HCT116 (cell line): ENCODE measurements around the gene MRPS2. TPM values are rescaled to one million over a fixed set of nuclear protein-coding genes. Genes with fewer than 3 reads are reported as not detected.

ENCODE experiments used
- ATAC-seq: fragments of 200-7000 bp; cut with Tn5 transposase; 2 replicates; pipeline ENCODE4 v1.9.1; 2020; ENCODE audit warnings: mild to moderate bottlenecking, moderate library complexity
- BruUV-seq: library from RNA; stranded (reverse); fragments of 400-500 nt; replicated peaks from 2 replicates; lab custom pipeline; 2021; lab: Mats Ljungman, UMichigan
- CTCF ChIA-PET: fragments of 300-600 bp; sonication (Branson Sonifier 250); formaldehyde crosslinking; loops from one replicate; lab custom pipeline; 2021; ENCODE audit warnings: antibody characterized with exemption; lab: Charles Lee
- POLR2A ChIA-PET: fragments of 300-600, 350-600 bp; sonication (Branson Sonifier 250); formaldehyde crosslinking; loops from one replicate; lab custom pipeline; 2021; ENCODE audit warnings: antibody characterized with exemption; lab: Charles Lee
- RAD21 ChIA-PET, 2 experiments: fragments of 300-600 bp; sonication (Branson Sonifier 250); formaldehyde crosslinking; loops; one replicate each; lab custom pipeline; 2023; ENCODE audit warnings: low total read pairs in 2 of 2; ENCODE audit not compliant: uncharacterized antibody in 2 of 2, unreplicated experiment in 2 of 2, low non-redundant PET in 1 of 2; lab: Charles Lee
- DNase-seq: peaks from one replicate; pipeline ENCODE4 v3.0.0-alpha.2; 2010; ENCODE audit warnings: low read depth, low spot score
- H2AFZ ChIP-seq: fragments of 200-600 bp; shearing (Covaris generic), sonication (generic); 2 replicates; pipeline ENCODE4 v1.6.1; 2017; ENCODE audit warnings: low read depth, mixed run types, mixed read lengths, antibody characterized with exemption, low read length; ENCODE audit not compliant: poor library complexity, severe bottlenecking
- H3K27ac ChIP-seq: 2 replicates; pipeline ENCODE4 v1.5.1; 2012; ENCODE audit warnings: low read depth, low read length
- H3K27me3 ChIP-seq: fragments of 200-600 bp; sonication (generic); 2 replicates; pipeline ENCODE4 v1.6.1; 2016; ENCODE audit warnings: mixed run types, low read length, mixed read lengths; ENCODE audit not compliant: insufficient read depth
- H3K36me3 ChIP-seq, 2 experiments: fragments of 200-500 bp in 1 of 2; fragments of 200-600 bp in 1 of 2; sonication (Bioruptor generic) in 1 of 2; sonication (generic) in 1 of 2; 2 replicates each; pipeline versions ENCODE4 v1.5.1 to v1.6.1; 2014 to 2016; ENCODE audit warnings: low read length in 2 of 2, inconsistent platforms in 1 of 2, mixed read lengths in 1 of 2, mixed run types in 1 of 2; ENCODE audit not compliant: insufficient read depth in 2 of 2, control insufficient read depth in 1 of 2
- H3K4me1 ChIP-seq, 2 experiments: fragments of 200-600 bp in 1 of 2; sonication (generic) in 1 of 2; 2 replicates each; pipeline versions ENCODE4 v1.5.1 to v1.6.1; 2012 to 2017; ENCODE audit warnings: low read length in 2 of 2, inconsistent platforms in 1 of 2, mild to moderate bottlenecking in 1 of 2, mixed read lengths in 1 of 2, mixed run types in 1 of 2, moderate library complexity in 1 of 2; ENCODE audit not compliant: insufficient read depth in 2 of 2, control insufficient read depth in 1 of 2
- H3K4me2 ChIP-seq: fragments of 200-600 bp; sonication (generic); 2 replicates; pipeline ENCODE4 v1.6.1; 2017; ENCODE audit warnings: mixed run types, low read length, mixed read lengths
- H3K4me3 ChIP-seq, 2 experiments: fragments of 200-600 bp in 1 of 2; sonication (generic) in 1 of 2; replicated peaks in 1 of 2; 2 replicates each; pipeline ENCODE4 v1.5.1; 2011 to 2016; ENCODE audit warnings: low read length in 2 of 2, control low read depth in 1 of 2, low read depth in 1 of 2, mild to moderate bottlenecking in 1 of 2, mixed read lengths in 1 of 2, mixed run types in 1 of 2
- H3K79me2 ChIP-seq: fragments of 200-600 bp; sonication (generic); 2 replicates; pipeline ENCODE4 v1.6.1; 2017; ENCODE audit warnings: mild to moderate bottlenecking, mixed run types, low read length, moderate library complexity, mixed read lengths; ENCODE audit not compliant: insufficient read depth
- H3K9ac ChIP-seq: fragments of 200-600 bp; sonication (generic); 2 replicates; pipeline ENCODE4 v1.6.1; 2016; ENCODE audit warnings: low read length, mixed read lengths
- H3K9me2 ChIP-seq: fragments of 200-600 bp; sonication (generic), shearing (Covaris generic); 2 replicates; pipeline ENCODE4 v1.6.1; 2017; ENCODE audit warnings: mixed run types, mild to moderate bottlenecking, moderate library complexity; ENCODE audit not compliant: insufficient read depth
- H3K9me3 ChIP-seq, 2 experiments: fragments of 200-500 bp in 1 of 2; fragments of 200-600 bp in 1 of 2; sonication (Bioruptor generic) in 1 of 2; sonication (generic) in 1 of 2; 2 replicates each; pipeline ENCODE4 v1.6.1; 2014 to 2017; ENCODE audit warnings: low read length in 2 of 2, mixed read lengths in 2 of 2, inconsistent platforms in 1 of 2, low read depth in 1 of 2, mild to moderate bottlenecking in 1 of 2, mixed run types in 1 of 2, moderate library complexity in 1 of 2; ENCODE audit not compliant: control insufficient read depth in 1 of 2, insufficient read depth in 1 of 2
- H4K20me1 ChIP-seq: fragments of 200-600 bp; sonication (generic), shearing (Covaris generic); 2 replicates; pipeline ENCODE4 v1.6.1; 2017; ENCODE audit warnings: mixed run types, mild to moderate bottlenecking, moderate library complexity; ENCODE audit not compliant: insufficient read depth
- CBX3 ChIP-seq: IDR thresholded peaks from 2 replicates; pipeline ENCODE4 v1.6.1; 2012; ENCODE audit warnings: low read depth
- CEBPB ChIP-seq: IDR thresholded peaks from 2 replicates; pipeline ENCODE4 v1.6.1; 2012; ENCODE audit warnings: low read depth
- CTCF ChIP-seq, 3 experiments: fragments of 200-600 bp in 1 of 3; sonication (generic) in 1 of 3; IDR thresholded peaks in 2 of 3; conservative IDR thresholded peaks in 1 of 3; 2 replicates each; pipeline ENCODE4 v1.5.1; 2012 to 2017; ENCODE audit warnings: low read depth in 2 of 3, low read length in 2 of 3, antibody characterized with exemption in 1 of 3, borderline replicate concordance in 1 of 3, control low read depth in 1 of 3, mild to moderate bottlenecking in 1 of 3, mixed read lengths in 1 of 3, mixed run types in 1 of 3, moderate library complexity in 1 of 3; ENCODE audit not compliant: insufficient read depth in 1 of 3
- EGR1 ChIP-seq: IDR thresholded peaks from 2 replicates; pipeline ENCODE4 v1.6.1; 2012; ENCODE audit warnings: low read depth
- ELF1 ChIP-seq: IDR thresholded peaks from 2 replicates; pipeline ENCODE4 v1.6.1; 2012; ENCODE audit warnings: low read depth, borderline replicate concordance
- FOSL1 ChIP-seq: IDR thresholded peaks from 2 replicates; pipeline ENCODE4 v1.6.1; 2012; ENCODE audit warnings: low read depth
- POLR2A ChIP-seq: IDR thresholded peaks from 2 replicates; pipeline ENCODE4 v1.7.0; 2011; ENCODE audit warnings: borderline replicate concordance; ENCODE audit not compliant: insufficient read depth, insufficient read length; ENCODE audit errors: extremely low read depth
- RAD21 ChIP-seq: IDR thresholded peaks from 2 replicates; pipeline ENCODE4 v1.6.1; 2012; ENCODE audit warnings: low read depth, mild to moderate bottlenecking
- REST ChIP-seq: IDR thresholded peaks from 2 replicates; pipeline ENCODE4 v1.6.1; 2012; ENCODE audit warnings: low read depth
- SIN3A ChIP-seq: IDR thresholded peaks from 2 replicates; pipeline ENCODE4 v1.6.1; 2012; ENCODE audit warnings: low read depth
- SRF ChIP-seq: IDR thresholded peaks from 2 replicates; pipeline ENCODE4 v1.6.1; 2012; ENCODE audit warnings: low read depth
- YY1 ChIP-seq: IDR thresholded peaks from 2 replicates; pipeline ENCODE4 v1.6.1; 2011; ENCODE audit warnings: low read length, low read depth, moderate library complexity, mild to moderate bottlenecking; ENCODE audit not compliant: insufficient replicate concordance; ENCODE audit errors: extremely low read depth
- ZFX ChIP-seq: fragments of 450-650 bp; IDR thresholded peaks from 2 replicates; pipeline ENCODE4 v1.6.1; 2017
- intact Hi-C: fragments of 100-400 bp; cut with micrococcal nuclease; formaldehyde crosslinking; loops from 2 replicates; pipeline ENCODE4 v1.10.0; 2022
- total RNA-seq: library from RNA; stranded (reverse); gene quantifications from one replicate; pipeline ENCODE4 v1.2.1, GENCODE V29; 2021; ENCODE audit not compliant: unreplicated experiment
- TF ChIP-seq, protein P1 (sequence below): IDR thresholded peaks from 2 replicates; pipeline ENCODE4 v1.6.1; 2012

Gene MRPS2
- total RNA-seq, 1 experiment from 2014 or later, result 85.1 TPM

GRCh38 chr9:135536216-135536615 lies 35.7 kb downstream of the MRPS2 start:
- Histone ChIP-seq H4K20me1 (no peaks in the 10 kb centered on the region), H3K9me2 (no peaks in the 10 kb centered on the region), H3K27me3 (peaks cover 18% of the 10 kb centered on the region; the same call in 1 of the 2 replicates), H3K27ac (no peak overlapping the region), H3K36me3 (no peaks in the 10 kb centered on the region), H3K4me2 (no peak overlapping the region), H2AFZ (no peak overlapping the region), H3K9ac (no peak overlapping the region), H3K79me2 (no peaks in the 10 kb centered on the region), H3K9me3 (no peaks in the 10 kb centered on the region), H3K4me3 (no peak overlapping the region), H3K4me1 (no peaks in the 10 kb centered on the region)
- DNase-seq (no peak), ATAC-seq (no peak)
- POLR2A ChIA-PET, result no interaction called here
- intact Hi-C loops, result no loop called here
- RAD21 ChIA-PET, result no interaction called here
- TF ChIP-seq ZFX (no peak), YY1 (no peak), CEBPB (no peak), SIN3A (no peak), SRF (no peak), REST (no peak), EGR1 (no peak), RAD21 (no peak), FOSL1 (no peak), POLR2A (no peak), ELF1 (no peak), CBX3 (no peak), CTCF (IDR thresholded peaks at IDR 0.05 in 2 of 3, conservative IDR thresholded peaks at IDR 0.05 in 1 of 3; ENCODE audit: borderline replicate concordance in 1 of 3, insufficient read depth in 1 of 3, low read depth in 2 of 3, low read length in 2 of 3) (no peak)
- TF ChIP-seq, protein P1, sequence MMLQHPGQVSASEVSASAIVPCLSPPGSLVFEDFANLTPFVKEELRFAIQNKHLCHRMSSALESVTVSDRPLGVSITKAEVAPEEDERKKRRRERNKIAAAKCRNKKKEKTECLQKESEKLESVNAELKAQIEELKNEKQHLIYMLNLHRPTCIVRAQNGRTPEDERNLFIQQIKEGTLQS, result no peak
- CTCF ChIA-PET, result no interaction called here
- no TSS peak for BruUV-seq
